Sigmoid colon (tissue), 7 donors: ENCODE results near the gene KCNH5. TPM values are rescaled to one million over a fixed set of nuclear protein-coding genes. Genes with fewer than 3 reads are reported as not detected.

ENCODE experiments used
- DNase-seq: peaks from one replicate; pipeline ENCODE4 v3.0.0-alpha.2; 2019
- H3K27ac ChIP-seq, 4 donors: fragments of 200-600 bp; sonication (generic); one replicate each; pipeline ENCODE4 v1.5.1; 2016 to 2019; ENCODE audit warnings: mild to moderate bottlenecking in 1 of 4
- H3K27me3 ChIP-seq, 3 donors: fragments of 200-600 bp; sonication (generic); one replicate each; pipeline ENCODE4 v1.5.1; 2019; ENCODE audit warnings: mild to moderate bottlenecking in 1 of 3
- H3K36me3 ChIP-seq, 4 donors: fragments of 200-600 bp; sonication (generic); one replicate each; pipeline ENCODE4 v1.5.1; 2016 to 2019
- H3K4me1 ChIP-seq, 4 donors: fragments of 200-600 bp; sonication (generic); one replicate each; pipeline ENCODE4 v1.5.1; 2017 to 2019
- H3K4me3 ChIP-seq, 4 donors: fragments of 200-600 bp; sonication (generic); one replicate each; pipeline ENCODE4 v1.5.1; 2017 to 2019; ENCODE audit warnings: mild to moderate bottlenecking in 2 of 4, moderate library complexity in 1 of 4
- H3K9me3 ChIP-seq, 4 donors: fragments of 200-600 bp in 3 of 4; sonication (generic) in 3 of 4; one replicate each; pipeline versions ENCODE4 v1.5.1 to v1.6.1; 2013 to 2019
- CTCF ChIP-seq, 4 experiments: fragments of 450-650 bp in 3 of 4; fragments of 200-600 bp in 1 of 4; IDR thresholded peaks; one replicate each; pipeline ENCODE4 v1.5.1; 2016 to 2019; ENCODE audit warnings: antibody characterized with exemption in 4 of 4, mild to moderate bottlenecking in 3 of 4, moderate library complexity in 2 of 4
- EP300 ChIP-seq, 4 donors: sonication (generic); formaldehyde crosslinking; IDR thresholded peaks; one replicate each; pipeline ENCODE4 v1.6.1; 2017; ENCODE audit warnings: antibody characterized with exemption in 4 of 4
- POLR2A ChIP-seq, 2 donors: fragments of 450-650 bp; IDR thresholded peaks; one replicate each; pipeline ENCODE4 v1.6.1; 2016; ENCODE audit warnings: antibody characterized with exemption in 2 of 2, mild to moderate bottlenecking in 2 of 2, moderate library complexity in 2 of 2
- POLR2AphosphoS5 ChIP-seq, 4 donors: sonication (generic); formaldehyde crosslinking; IDR thresholded peaks; one replicate each; pipeline ENCODE4 v1.6.1; 2017; ENCODE audit warnings: antibody characterized with exemption in 4 of 4
- WGBS, 2 donors: extraction: QIAGEN DNeasy Blood & Tissue Kit; methylation state at CpG; one replicate each; pipeline ENCODE4 v1.1.7; 2013; 5-methylcytosine and 5-hydroxymethylcytosine counted together
- intact Hi-C: fragments of 100-400 bp; cut with DNase I; formaldehyde crosslinking; loops from one replicate; pipeline ENCODE4 v1.15.1; 2023
- polyA plus RNA-seq, 3 donors: library from polyadenylated mRNA; stranded (reverse); fragments of 200-250 nt; gene quantifications; one replicate each; pipeline ENCODE4 v1.2.3, GENCODE V29; 2013
- total RNA-seq, 4 donors: library from RNA; depleted of rRNA; stranded (reverse); fragments of >200 nt; gene quantifications; one replicate each; pipeline ENCODE4 v1.1.0, GENCODE V29; 2016
- donor health status: healthy with polysubstance abuse.
- donor health status: Bipolar disorder and iron deficiency.
- donor health status: healthy.

The KCNH5 gene
- total and polyA plus RNA-seq, 7 donors, result 0.09 to 0.36 (median 0.27) TPM; not detected in 2

- intact Hi-C loops, result no loop called here
- no peaks in the 10 kb centered on the region for H3K9me3 ChIP-seq
- no peaks in the 10 kb centered on the region for H3K4me1 ChIP-seq
- no peak for DNase-seq
- H3K4me3 ChIP-seq, result no peak overlapping the region
- 81 to 84% methylated on average over 4 of the region's 4 CpGs for WGBS, 2 donors
- no peaks in the 10 kb centered on the region for H3K36me3 ChIP-seq
- TF ChIP-seq CTCF (IDR thresholded peaks at IDR 0.05) (no peak), POLR2AphosphoS5 (IDR thresholded peaks at IDR 0.05) (no peak), POLR2A (IDR thresholded peaks at IDR 0.05) (no peak), EP300 (IDR thresholded peaks at IDR 0.05) (no peak)
- no peaks in the 10 kb centered on the region for H3K27me3 ChIP-seq
- no peak overlapping the region for H3K27ac ChIP-seq
Observed at GRCh38 chr14:62696929-62697328, 348.3 kb downstream of the KCNH5 start.

- no peaks in the 10 kb centered on the region for H3K27me3 ChIP-seq
- H3K4me1 ChIP-seq, result no peaks in the 10 kb centered on the region
- TF ChIP-seq EP300 (IDR thresholded peaks at IDR 0.05), result no peak
- TF ChIP-seq POLR2AphosphoS5 (IDR thresholded peaks at IDR 0.05), result no peak
- no peak for TF ChIP-seq POLR2A (IDR thresholded peaks at IDR 0.05)
- no peak for TF ChIP-seq CTCF (IDR thresholded peaks at IDR 0.05)
- intact Hi-C loops, result no loop called here
- no peak overlapping the region for H3K4me3 ChIP-seq
- WGBS, 2 donors, result 21 to 33% methylated on average over 5 of the region's 5 CpGs
- no peak for DNase-seq
- H3K9me3 ChIP-seq, result no peaks in the 10 kb centered on the region
- H3K27ac ChIP-seq, result no peak overlapping the region
- H3K36me3 ChIP-seq, result no peaks in the 10 kb centered on the region
Observed at GRCh38 chr14:62696331-62696924, 348.8 kb downstream of the KCNH5 start.

- WGBS, 2 donors, result 92 to 95% methylated on average over 2 of the region's 2 CpGs
- no peak for TF ChIP-seq EP300 (IDR thresholded peaks at IDR 0.05)
- TF ChIP-seq POLR2A (IDR thresholded peaks at IDR 0.05), result no peak
- no peak for TF ChIP-seq CTCF (IDR thresholded peaks at IDR 0.05)
- TF ChIP-seq POLR2AphosphoS5 (IDR thresholded peaks at IDR 0.05), result no peak
- H3K27ac ChIP-seq, result no peak overlapping the region
- intact Hi-C loops, result no loop called here
- H3K27me3 ChIP-seq, result no peaks in the 10 kb centered on the region
- H3K36me3 ChIP-seq, result no peaks in the 10 kb centered on the region
- no peak for DNase-seq
- no peaks in the 10 kb centered on the region for H3K4me1 ChIP-seq
- no peak overlapping the region for H3K4me3 ChIP-seq
- no peaks in the 10 kb centered on the region for H3K9me3 ChIP-seq
Observed at GRCh38 chr14:62694075-62694474, 351.2 kb downstream of the KCNH5 start.

- Histone ChIP-seq H3K27ac (peak overlapping the region in 1 of 4 donors; percentile 35), H3K27me3 (no peaks in the 10 kb centered on the region), H3K4me3 (no peak overlapping the region), H3K36me3 (no peaks in the 10 kb centered on the region), H3K9me3 (no peaks in the 10 kb centered on the region), H3K4me1 (no peaks in the 10 kb centered on the region)
- TF ChIP-seq POLR2AphosphoS5 (IDR thresholded peaks at IDR 0.05) (no peak), CTCF (IDR thresholded peaks at IDR 0.05) (no peak), EP300 (IDR thresholded peaks at IDR 0.05) (no peak), POLR2A (IDR thresholded peaks at IDR 0.05) (no peak)
- 62 to 88% methylated on average over 2 of the region's 2 CpGs for WGBS, 2 donors
- intact Hi-C loops, result no loop called here
- DNase-seq, result no peak
Observed at GRCh38 chr14:62692490-62693106, 352.7 kb downstream of the KCNH5 start.
